ENCODE data around the gene ADAMTS1.

ADAMTS1 gene

DNA sequence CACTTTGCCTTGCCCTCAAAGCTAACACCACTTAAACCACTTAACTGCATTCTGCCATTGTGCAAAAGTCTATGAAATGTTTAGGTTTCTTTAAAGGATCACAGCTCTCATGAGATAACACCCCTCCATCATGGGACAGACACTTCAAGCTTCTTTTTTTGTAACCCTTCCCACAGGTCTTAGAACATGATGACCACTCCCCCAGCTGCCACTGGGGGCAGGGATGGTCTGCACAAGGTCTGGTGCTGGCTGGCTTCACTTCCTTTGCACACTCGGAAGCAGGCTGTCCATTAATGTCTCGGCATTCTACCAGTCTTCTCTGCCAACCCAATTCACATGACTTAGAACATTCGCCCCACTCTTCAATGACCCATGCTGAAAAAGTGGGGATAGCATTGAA lies 7.7 kb downstream of the ADAMTS1 start:
- Mint-ChIP-seq H3K27ac (no peak overlapping the region), H3K27me3 (peaks cover 20% of the 10 kb centered on the region)

DNA sequence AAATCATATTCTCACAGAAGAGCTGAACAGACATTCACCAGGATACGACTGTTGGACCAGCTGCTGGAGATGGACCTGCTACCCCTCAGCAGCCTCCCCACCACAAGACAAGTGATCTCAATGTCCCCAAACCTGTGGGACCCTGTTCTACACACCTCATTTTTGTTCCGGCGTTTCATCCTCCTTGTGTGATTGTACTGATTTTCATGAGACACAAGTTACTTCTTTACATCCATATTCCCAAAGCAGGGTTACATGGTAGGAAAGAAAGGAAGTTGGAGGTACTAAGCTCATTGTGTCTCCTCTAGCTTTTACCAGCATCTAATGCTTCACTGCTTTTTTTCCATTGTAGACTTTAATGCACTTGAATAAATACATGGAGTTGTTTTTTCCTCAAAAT lies 8.7 kb downstream of the ADAMTS1 start:
- ATAC-seq = no peak
- peaks cover 17% of the 10 kb centered on the region for H3K27me3 Mint-ChIP-seq
- H3K4me1 Mint-ChIP-seq = peaks cover 4% of the 10 kb centered on the region
- no peak for DNase-seq
- H3K27ac Mint-ChIP-seq = no peak overlapping the region
- no peaks in the 10 kb centered on the region for H3K36me3 Mint-ChIP-seq (ENCODE audit: low read depth)
- H3K4me3 Mint-ChIP-seq = no peak overlapping the region
- no peaks in the 10 kb centered on the region for H3K9me3 Mint-ChIP-seq

More for the DNA sequence above, 7.7 kb downstream of the ADAMTS1 start:
- ATAC-seq = no peak
- Mint-ChIP-seq H3K4me1 (peaks cover 4% of the 10 kb centered on the region), H3K36me3 (ENCODE audit: low read depth) (no peaks in the 10 kb centered on the region), H3K9me3 (no peaks in the 10 kb centered on the region), H3K4me3 (no peak overlapping the region)
- DNase-seq = no peak

DNA sequence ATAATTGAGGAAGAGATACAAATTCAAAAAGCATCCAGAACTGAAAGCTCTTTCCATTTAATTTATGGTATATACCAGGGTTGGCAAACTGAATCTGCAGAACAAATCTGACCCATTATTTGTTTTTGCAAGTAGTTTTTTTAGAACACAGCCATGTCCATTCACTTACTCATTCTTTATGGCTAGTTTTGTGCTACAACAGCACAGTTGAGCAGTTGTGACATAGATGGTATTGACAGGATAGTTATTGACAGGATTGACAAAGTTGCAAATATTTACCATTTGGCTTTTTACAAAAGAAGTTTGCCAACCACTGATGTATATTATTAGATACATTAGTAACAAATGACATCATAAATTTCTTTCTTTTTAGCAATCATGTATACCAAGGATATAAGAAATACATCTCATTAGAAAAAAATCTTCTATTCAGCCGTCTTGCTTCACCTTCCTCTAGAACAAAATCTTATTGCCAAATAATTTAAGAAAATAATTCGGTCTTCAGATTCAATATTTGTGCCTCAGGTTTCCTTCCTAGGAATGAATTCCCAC lies 9.4 kb downstream of the ADAMTS1 start:
- no peak overlapping the region for H3K4me3 Mint-ChIP-seq
- no peaks in the 10 kb centered on the region for H3K9me3 Mint-ChIP-seq
- H3K27ac Mint-ChIP-seq = no peak overlapping the region
- DNase-seq (no peak), ATAC-seq (no peak)
- H3K4me1 Mint-ChIP-seq = peaks cover 4% of the 10 kb centered on the region
- H3K27me3 Mint-ChIP-seq = peaks cover 19% of the 10 kb centered on the region
- H3K36me3 Mint-ChIP-seq (ENCODE audit: low read depth) = no peaks in the 10 kb centered on the region

DNA sequence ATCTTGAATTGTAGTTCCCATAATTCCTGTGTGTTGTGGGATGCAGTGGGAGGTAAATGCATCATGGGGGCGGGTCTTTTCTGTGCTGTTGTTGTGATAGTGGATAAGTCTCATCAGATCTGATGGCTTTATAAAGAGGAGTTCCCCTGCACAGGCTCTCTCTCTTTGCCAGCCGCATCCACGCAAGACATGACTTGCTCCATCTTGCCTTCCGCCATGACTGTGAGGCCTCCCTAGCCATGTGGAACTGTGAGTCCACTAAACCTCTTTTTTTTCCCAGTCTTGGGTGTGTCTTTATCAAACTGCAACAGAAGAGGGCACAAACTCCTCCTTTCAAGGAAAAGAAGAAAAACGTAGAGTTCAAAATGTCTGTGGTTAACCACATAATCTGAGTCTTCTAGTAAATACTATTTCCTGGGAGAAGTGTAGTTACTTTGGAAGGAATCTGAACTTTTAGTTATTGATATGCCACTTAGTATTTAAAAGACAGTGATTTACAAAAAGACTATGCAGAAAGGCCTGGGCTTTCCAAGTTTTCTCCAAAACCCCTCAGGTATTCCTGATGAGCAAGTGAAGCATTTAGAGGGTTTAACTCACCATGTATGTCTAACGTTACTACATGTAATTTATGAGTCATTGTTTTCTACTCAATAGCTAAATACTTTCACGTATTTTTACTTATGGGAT lies 10.0 kb downstream of the ADAMTS1 start:
- Mint-ChIP-seq H3K36me3 (ENCODE audit: low read depth) (no peaks in the 10 kb centered on the region), H3K27me3 (peaks cover 13% of the 10 kb centered on the region), H3K4me1 (peaks cover 4% of the 10 kb centered on the region), H3K9me3 (no peaks in the 10 kb centered on the region), H3K4me3 (no peak overlapping the region), H3K27ac (no peak overlapping the region)
- ATAC-seq = no peak
- DNase-seq = no peak

DNA sequence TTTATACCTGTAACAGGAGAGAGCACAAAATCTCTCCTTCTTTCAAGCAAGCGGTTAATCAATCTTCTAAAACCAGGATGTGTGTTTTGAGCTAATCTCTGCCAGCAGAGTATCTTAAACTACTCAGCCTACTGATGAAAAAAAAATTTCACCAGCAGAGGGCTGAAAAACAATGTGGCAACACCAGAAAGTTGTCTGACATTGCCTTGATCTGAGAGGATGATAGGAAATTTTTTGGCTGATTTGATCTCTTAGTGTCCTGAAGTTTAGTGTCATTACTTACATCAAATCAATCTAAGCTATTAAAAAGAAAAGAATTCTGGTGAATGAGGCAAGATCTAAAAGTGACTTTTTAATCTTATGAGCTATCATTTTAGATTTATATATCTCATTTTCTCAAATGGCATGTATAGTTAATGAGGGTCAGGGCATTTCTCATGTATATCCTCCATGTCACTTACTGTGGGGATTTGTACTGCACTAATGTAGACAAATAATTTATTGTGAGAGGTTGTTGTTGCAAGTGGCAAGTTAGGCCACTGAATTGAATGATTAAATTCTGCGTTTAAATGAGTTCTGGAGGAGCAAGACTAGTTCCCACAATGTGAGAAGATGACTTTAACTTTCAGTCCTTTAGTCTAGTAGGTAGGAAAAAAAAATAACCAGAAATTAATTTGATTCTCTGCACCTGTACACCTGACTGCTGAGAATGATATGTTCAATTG lies 10.9 kb downstream of the ADAMTS1 start:
- ATAC-seq (no peak), DNase-seq (no peak)
- H3K9me3 Mint-ChIP-seq = no peaks in the 10 kb centered on the region
- no peaks in the 10 kb centered on the region for H3K36me3 Mint-ChIP-seq (ENCODE audit: low read depth)
- no peak overlapping the region for H3K4me3 Mint-ChIP-seq
- H3K27ac Mint-ChIP-seq = no peak overlapping the region
- peaks cover 8% of the 10 kb centered on the region for H3K27me3 Mint-ChIP-seq
- H3K4me1 Mint-ChIP-seq = peaks cover 3% of the 10 kb centered on the region

DNA sequence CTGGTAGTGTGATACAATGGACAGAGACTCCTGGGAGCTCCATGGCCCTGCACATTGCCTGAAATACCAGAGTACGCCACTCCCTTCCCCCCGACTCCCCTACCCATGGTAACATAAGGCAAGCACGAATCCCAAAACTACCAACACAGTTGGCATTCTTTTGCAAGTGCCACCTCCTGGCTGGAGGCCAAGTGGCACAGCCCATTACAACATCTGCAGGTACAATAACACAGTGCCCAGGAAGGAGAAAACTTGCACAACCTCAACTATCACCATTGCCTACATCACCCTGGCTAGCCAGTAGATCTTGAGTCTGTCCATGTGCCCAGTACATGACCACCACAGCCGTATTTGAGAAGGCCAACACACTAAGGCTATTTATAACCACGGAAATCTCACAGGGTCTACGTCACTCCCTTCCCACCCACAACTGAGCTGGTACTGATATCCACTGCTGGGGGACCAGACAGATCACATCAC lies 11.7 kb downstream of the ADAMTS1 start:
- peaks cover 3% of the 10 kb centered on the region for H3K4me1 Mint-ChIP-seq
- ATAC-seq (no peak), DNase-seq (no peak)
- no peak overlapping the region for H3K4me3 Mint-ChIP-seq
- H3K27me3 Mint-ChIP-seq = peaks cover 8% of the 10 kb centered on the region
- no peak overlapping the region for H3K27ac Mint-ChIP-seq
- no peaks in the 10 kb centered on the region for H3K36me3 Mint-ChIP-seq (ENCODE audit: low read depth)
- H3K9me3 Mint-ChIP-seq = no peaks in the 10 kb centered on the region

DNA sequence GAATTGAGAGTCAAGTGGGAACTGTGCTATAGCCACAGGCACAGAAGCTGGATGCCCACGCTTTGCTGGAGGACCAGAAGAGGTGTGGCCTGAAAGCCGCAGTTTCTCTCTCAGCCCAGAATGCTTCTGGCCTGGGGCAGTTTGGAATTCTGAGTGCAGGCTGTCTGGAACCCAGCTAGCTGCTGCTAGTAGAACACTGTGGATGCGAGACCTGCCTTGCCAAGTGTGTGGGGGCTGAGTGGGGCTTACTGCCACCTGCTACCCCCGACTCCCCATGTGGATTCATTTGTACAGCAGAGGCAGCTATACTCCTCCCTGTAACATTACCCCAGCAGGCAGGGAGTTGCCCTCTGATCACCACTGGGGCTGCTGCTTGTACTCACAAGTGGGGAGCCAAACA lies 12.2 kb downstream of the ADAMTS1 start:
- H3K27me3 Mint-ChIP-seq = peaks cover 8% of the 10 kb centered on the region
- no peaks in the 10 kb centered on the region for H3K36me3 Mint-ChIP-seq (ENCODE audit: low read depth)
- H3K27ac Mint-ChIP-seq = no peak overlapping the region
- no peak overlapping the region for H3K4me3 Mint-ChIP-seq
- ATAC-seq (no peak), DNase-seq (no peak)
- no peaks in the 10 kb centered on the region for H3K9me3 Mint-ChIP-seq
- H3K4me1 Mint-ChIP-seq = peaks cover 3% of the 10 kb centered on the region

DNA sequence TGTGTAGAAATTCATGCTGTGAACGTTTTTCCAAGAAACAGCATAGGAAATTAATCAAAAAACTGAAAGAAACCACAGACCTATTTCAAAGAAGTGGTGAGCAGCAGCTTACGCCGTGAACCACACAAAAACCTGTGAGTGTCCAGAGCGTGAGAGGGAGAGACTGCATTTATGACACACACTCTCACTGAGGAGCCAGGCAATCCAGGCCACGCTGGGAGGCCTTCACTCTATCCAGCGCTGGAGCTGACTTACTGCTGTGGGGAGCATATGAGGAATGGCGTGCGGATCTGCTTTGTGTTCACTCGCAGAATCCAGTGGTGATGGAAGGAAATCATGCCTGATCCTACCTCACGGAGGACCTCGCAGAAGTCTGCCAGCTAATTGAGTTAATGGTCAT lies 12.7 kb downstream of the ADAMTS1 start:
- Mint-ChIP-seq H3K27ac (no peak overlapping the region), H3K27me3 (peaks cover 8% of the 10 kb centered on the region), H3K9me3 (no peaks in the 10 kb centered on the region), H3K4me3 (no peak overlapping the region), H3K36me3 (ENCODE audit: low read depth) (no peaks in the 10 kb centered on the region), H3K4me1 (peaks cover 3% of the 10 kb centered on the region)
- DNase-seq = no peak
- ATAC-seq = no peak

DNA sequence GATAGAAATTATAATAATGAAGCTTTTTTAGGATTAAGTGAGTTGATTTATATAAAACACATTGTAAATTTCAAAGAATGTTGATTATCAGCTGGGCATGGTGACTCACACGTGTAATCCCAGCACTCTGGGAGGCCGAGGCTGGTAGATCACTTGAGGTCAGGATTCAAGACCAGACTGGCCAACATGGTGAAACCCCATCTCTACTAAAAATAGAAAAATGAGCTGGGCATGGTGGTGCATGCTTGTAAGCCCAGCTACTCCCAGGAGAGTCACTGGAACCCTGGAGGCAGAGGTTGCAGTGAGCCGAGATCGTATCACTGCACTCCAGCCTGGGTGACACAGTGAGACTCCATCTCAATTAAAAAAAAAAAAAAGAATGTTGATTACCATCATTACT lies 18.4 kb downstream of the ADAMTS1 start:
- H3K9me3 Mint-ChIP-seq = no peaks in the 10 kb centered on the region
- no peaks in the 10 kb centered on the region for H3K36me3 Mint-ChIP-seq (ENCODE audit: low read depth)
- no peak for ATAC-seq
- no peak overlapping the region for H3K4me3 Mint-ChIP-seq
- peaks cover 7% of the 10 kb centered on the region for H3K27me3 Mint-ChIP-seq
- H3K4me1 Mint-ChIP-seq = no peaks in the 10 kb centered on the region
- DNase-seq = no peak
- no peak overlapping the region for H3K27ac Mint-ChIP-seq

DNA sequence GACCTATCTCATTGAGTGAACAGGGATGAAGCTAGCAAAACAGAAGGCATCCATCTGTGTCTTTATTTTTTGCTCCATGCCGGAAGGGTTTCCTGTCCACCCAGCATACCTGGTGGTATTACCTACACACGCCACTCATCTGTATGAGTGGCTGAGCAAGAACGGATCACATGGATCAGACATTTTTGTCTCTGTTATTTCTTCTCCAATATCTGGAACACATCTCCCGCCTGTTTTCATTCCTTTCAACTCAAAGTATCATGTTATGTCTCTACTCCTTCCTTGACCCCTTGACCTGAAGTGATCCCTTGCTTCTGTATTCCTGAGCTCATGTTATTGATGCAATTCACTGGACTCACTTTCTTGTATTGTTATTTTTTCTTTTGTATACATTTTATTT lies 24.7 kb downstream of the ADAMTS1 start:
- Mint-ChIP-seq H3K36me3 (ENCODE audit: low read depth) (no peaks in the 10 kb centered on the region), H3K27me3 (peaks cover 2% of the 10 kb centered on the region), H3K4me1 (no peaks in the 10 kb centered on the region), H3K27ac (no peak overlapping the region), H3K9me3 (no peaks in the 10 kb centered on the region), H3K4me3 (no peak overlapping the region)
- DNase-seq (no peak), ATAC-seq (no peak)

DNA sequence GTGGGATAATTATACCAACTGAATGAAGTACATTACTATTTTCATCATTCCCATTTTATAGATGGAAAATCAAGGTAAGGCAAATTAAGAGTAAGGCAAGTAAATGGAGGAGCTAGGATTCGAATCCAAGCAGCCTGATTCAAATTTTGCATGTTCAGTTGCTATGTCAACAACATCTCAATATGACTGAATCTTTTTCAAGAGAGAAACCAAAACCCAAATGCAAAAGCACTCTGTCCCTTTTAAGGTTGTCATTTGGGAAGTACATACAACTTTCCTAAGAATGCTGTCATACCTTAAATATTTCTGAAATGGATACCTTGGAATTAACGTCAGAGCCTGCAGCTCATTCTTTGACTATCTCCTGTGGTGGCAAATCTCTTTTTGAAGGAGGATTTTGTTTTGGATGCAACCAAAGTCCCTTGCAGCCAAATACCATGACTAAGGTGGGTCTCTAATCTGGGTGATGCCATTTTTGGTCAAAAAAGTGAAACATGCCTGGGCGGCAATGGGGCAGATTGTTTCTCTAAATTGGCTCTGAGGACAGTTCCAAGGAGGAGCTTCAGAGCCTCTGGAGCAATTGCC lies 25.4 kb downstream of the ADAMTS1 start:
- no peaks in the 10 kb centered on the region for H3K4me1 Mint-ChIP-seq
- H3K9me3 Mint-ChIP-seq = no peaks in the 10 kb centered on the region
- H3K36me3 Mint-ChIP-seq (ENCODE audit: low read depth) = no peaks in the 10 kb centered on the region
- ATAC-seq (no peak), DNase-seq (no peak)
- H3K27me3 Mint-ChIP-seq = peaks cover under 1% of the 10 kb centered on the region
- H3K4me3 Mint-ChIP-seq = no peak overlapping the region
- H3K27ac Mint-ChIP-seq = no peak overlapping the region

DNA sequence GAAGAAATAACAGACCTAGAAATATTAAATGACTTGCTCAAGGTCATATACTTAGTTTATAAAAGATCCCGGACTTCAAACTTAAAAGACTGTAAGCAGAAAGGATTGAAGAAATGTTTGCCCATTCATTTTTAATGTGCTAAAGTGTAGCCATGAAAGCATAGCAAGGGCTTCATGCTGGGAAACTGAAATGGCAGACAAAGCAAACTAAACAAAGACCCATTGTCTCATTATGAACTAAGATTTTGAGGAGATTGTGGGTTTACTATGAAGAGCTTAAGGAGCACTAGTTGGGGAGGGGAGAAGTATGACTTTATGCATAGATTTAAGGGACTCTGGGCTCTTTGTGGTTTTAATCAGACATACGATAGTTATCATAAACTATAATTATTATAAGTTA lies 26.3 kb downstream of the ADAMTS1 start:
- Mint-ChIP-seq H3K27ac (no peak overlapping the region), H3K27me3 (no peaks in the 10 kb centered on the region), H3K9me3 (no peaks in the 10 kb centered on the region), H3K4me1 (no peaks in the 10 kb centered on the region), H3K4me3 (no peak overlapping the region), H3K36me3 (ENCODE audit: low read depth) (no peaks in the 10 kb centered on the region)
- DNase-seq = no peak
- ATAC-seq = no peak

DNA sequence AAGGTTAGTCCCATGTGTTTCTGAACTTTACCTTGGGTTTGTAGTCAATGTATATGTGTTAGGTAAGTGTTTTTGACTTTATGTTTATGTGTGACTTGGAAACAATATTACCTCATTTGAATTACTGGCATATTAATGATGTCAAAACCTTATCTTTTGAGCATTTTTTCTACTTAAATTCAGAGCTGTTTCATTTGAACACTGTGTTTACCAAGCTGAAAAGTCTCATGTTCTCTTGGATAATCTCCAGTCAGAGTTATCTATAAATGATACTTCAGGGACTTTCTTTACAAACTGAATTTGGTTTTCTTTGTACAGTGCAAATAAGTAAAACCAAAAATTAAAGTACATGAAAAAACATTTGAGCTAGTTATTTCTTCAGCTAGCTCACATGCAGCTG lies 30.0 kb downstream of the ADAMTS1 start:
- Mint-ChIP-seq H3K27ac (no peak overlapping the region), H3K4me1 (no peaks in the 10 kb centered on the region), H3K4me3 (no peak overlapping the region), H3K27me3 (no peaks in the 10 kb centered on the region), H3K36me3 (ENCODE audit: low read depth) (no peaks in the 10 kb centered on the region), H3K9me3 (no peaks in the 10 kb centered on the region)
- ATAC-seq = no peak
- no peak for DNase-seq

DNA sequence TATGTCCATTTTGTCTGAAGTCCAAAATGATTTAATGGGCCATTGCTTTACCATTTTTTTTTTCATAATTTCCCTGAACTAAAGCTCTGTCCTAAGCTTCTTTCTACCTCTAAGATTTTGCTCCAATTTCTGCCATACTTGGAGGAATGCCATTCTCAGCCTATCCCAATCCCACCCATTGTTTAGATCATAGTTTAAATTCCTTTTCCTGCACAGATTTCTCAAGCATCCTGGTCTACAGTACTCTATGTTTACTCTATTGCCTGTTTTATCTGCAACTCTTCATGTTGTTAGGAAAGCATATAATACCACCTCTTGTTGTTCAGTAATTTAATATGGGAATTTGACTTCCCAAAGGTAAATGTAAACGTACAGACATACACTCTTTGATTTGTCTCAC lies 30.8 kb downstream of the ADAMTS1 start:
- no peaks in the 10 kb centered on the region for H3K27me3 Mint-ChIP-seq
- DNase-seq = no peak
- H3K4me3 Mint-ChIP-seq = no peak overlapping the region
- ATAC-seq = no peak
- H3K4me1 Mint-ChIP-seq = no peaks in the 10 kb centered on the region
- no peaks in the 10 kb centered on the region for H3K36me3 Mint-ChIP-seq (ENCODE audit: low read depth)
- H3K27ac Mint-ChIP-seq = no peak overlapping the region
- H3K9me3 Mint-ChIP-seq = no peaks in the 10 kb centered on the region

DNA sequence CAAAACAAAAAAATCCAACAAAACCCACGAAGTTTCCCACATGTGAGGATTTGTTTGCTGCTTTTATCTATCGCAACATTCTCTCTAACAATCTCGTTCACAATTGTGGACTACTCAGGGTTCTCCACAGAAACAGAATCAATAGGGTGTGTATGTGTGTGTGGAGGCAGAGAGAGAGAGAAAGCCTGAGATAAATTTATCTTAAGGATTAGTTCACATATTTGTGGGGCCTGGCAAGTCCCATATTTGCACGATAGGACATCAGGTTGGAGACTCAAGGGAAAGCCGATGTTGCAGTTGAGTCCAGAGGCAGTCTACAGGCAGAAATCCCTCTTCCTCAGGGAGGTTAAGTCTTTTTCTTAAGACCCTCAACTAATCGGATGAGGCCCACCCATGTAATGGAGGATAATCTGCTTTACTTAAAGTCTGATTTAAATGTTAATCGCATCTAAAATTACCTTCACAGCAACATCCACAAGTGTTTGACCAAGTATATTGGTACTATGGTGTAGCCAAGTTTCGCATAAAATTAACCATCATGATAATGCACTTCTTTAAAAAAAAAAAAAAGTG lies 31.7 kb downstream of the ADAMTS1 start:
- no peaks in the 10 kb centered on the region for H3K9me3 Mint-ChIP-seq

More for the DNA sequence above, 31.7 kb downstream of the ADAMTS1 start:
- DNase-seq (no peak), ATAC-seq (no peak)
- Mint-ChIP-seq H3K36me3 (ENCODE audit: low read depth) (no peaks in the 10 kb centered on the region), H3K4me3 (no peak overlapping the region), H3K27me3 (no peaks in the 10 kb centered on the region), H3K27ac (no peak overlapping the region), H3K4me1 (no peaks in the 10 kb centered on the region)
